ENCODE measurements around the gene TATDN2.

Gene TATDN2

GRCh38 chr3:10311710-10312109 lies 63.5 kb downstream of the TATDN2 start:
- Histone ChIP-seq H3K27me3 (ENCODE audit: insufficient read depth, low read depth) (no peaks in the 10 kb centered on the region), H2AFZ (ENCODE audit: low read depth) (no peak overlapping the region), H3K4me3 (IDR thresholded peaks at IDR 0.05; ENCODE audit: insufficient read depth, low read depth, low read length) (no peak overlapping the region), H3K79me2 (ENCODE audit: insufficient read depth, low read depth) (no peaks in the 10 kb centered on the region), H3K9ac (no peak overlapping the region), H3K4me1 (ENCODE audit: low read depth, poor library complexity, severe bottlenecking) (no peaks in the 10 kb centered on the region), H3K36me3 (ENCODE audit: insufficient read depth) (no peaks in the 10 kb centered on the region), H3K4me2 (no peak overlapping the region), H4K20me1 (ENCODE audit: insufficient read depth) (no peaks in the 10 kb centered on the region), H3K27ac (no peak overlapping the region)
- no peak for TF ChIP-seq CTCF (conservative IDR thresholded peaks at IDR 0.05; ENCODE audit: low read depth, low read length)

- no peaks in the 10 kb centered on the region for H3K79me2 ChIP-seq (ENCODE audit: insufficient read depth, low read depth)
- no peaks in the 10 kb centered on the region for H3K4me1 ChIP-seq (ENCODE audit: low read depth, poor library complexity, severe bottlenecking)
- no peak for TF ChIP-seq CTCF (conservative IDR thresholded peaks at IDR 0.05; ENCODE audit: low read depth, low read length)
- H3K4me2 ChIP-seq = no peak overlapping the region
- no peak overlapping the region for H3K4me3 ChIP-seq (IDR thresholded peaks at IDR 0.05; ENCODE audit: insufficient read depth, low read depth, low read length)
- H4K20me1 ChIP-seq (ENCODE audit: insufficient read depth) = no peaks in the 10 kb centered on the region
- no peaks in the 10 kb centered on the region for H3K27me3 ChIP-seq (ENCODE audit: insufficient read depth, low read depth)
- H3K36me3 ChIP-seq (ENCODE audit: insufficient read depth) = no peaks in the 10 kb centered on the region
- H3K27ac ChIP-seq = no peak overlapping the region
- H3K9ac ChIP-seq = no peak overlapping the region
- H2AFZ ChIP-seq (ENCODE audit: low read depth) = no peak overlapping the region
Observed at GRCh38 chr3:10312391-10312790, 64.1 kb downstream of the TATDN2 start.

GRCh38 chr3:10312861-10313260 lies 64.6 kb downstream of the TATDN2 start:
- Histone ChIP-seq H3K36me3 (ENCODE audit: insufficient read depth) (no peaks in the 10 kb centered on the region), H3K27me3 (ENCODE audit: insufficient read depth, low read depth) (no peaks in the 10 kb centered on the region), H3K9ac (no peak overlapping the region), H3K4me2 (no peak overlapping the region), H3K4me1 (ENCODE audit: low read depth, poor library complexity, severe bottlenecking) (no peaks in the 10 kb centered on the region), H3K79me2 (ENCODE audit: insufficient read depth, low read depth) (no peaks in the 10 kb centered on the region), H2AFZ (ENCODE audit: low read depth) (no peak overlapping the region), H3K27ac (no peak overlapping the region), H3K4me3 (IDR thresholded peaks at IDR 0.05; ENCODE audit: insufficient read depth, low read depth, low read length) (no peak overlapping the region), H4K20me1 (ENCODE audit: insufficient read depth) (no peaks in the 10 kb centered on the region)
- TF ChIP-seq CTCF (conservative IDR thresholded peaks at IDR 0.05; ENCODE audit: low read depth, low read length) = no peak

- Histone ChIP-seq H3K27ac (no peak overlapping the region), H3K4me3 (IDR thresholded peaks at IDR 0.05; ENCODE audit: insufficient read depth, low read depth, low read length) (no peak overlapping the region), H3K27me3 (ENCODE audit: insufficient read depth, low read depth) (no peaks in the 10 kb centered on the region), H4K20me1 (ENCODE audit: insufficient read depth) (no peaks in the 10 kb centered on the region), H3K9ac (no peak overlapping the region), H2AFZ (ENCODE audit: low read depth) (no peak overlapping the region), H3K36me3 (ENCODE audit: insufficient read depth) (no peaks in the 10 kb centered on the region), H3K4me1 (ENCODE audit: low read depth, poor library complexity, severe bottlenecking) (peaks cover 10% of the 10 kb centered on the region), H3K79me2 (ENCODE audit: insufficient read depth, low read depth) (peaks cover 8% of the 10 kb centered on the region; the same call in 1 of the 2 replicates), H3K4me2 (no peak overlapping the region)
- no peak for TF ChIP-seq CTCF (conservative IDR thresholded peaks at IDR 0.05; ENCODE audit: low read depth, low read length)
Observed at GRCh38 chr3:10315101-10315500, 66.8 kb downstream of the TATDN2 start.
